Ishikawa (cell line): ENCODE data around the gene COL4A2.

ENCODE experiments used
- CEBPB ChIP-seq: IDR thresholded peaks from 2 replicates; pipeline ENCODE4 v1.6.1; 2012
- CREB1 ChIP-seq: IDR thresholded peaks from 2 replicates; pipeline ENCODE4 v1.6.1; 2012; ENCODE audit warnings: low read depth
- EGR1 ChIP-seq: IDR thresholded peaks from 2 replicates; pipeline ENCODE4 v1.6.1; 2012
- EP300 ChIP-seq: IDR thresholded peaks from 2 replicates; pipeline ENCODE4 v1.6.1; 2012; ENCODE audit warnings: borderline replicate concordance
- FOXM1 ChIP-seq: IDR thresholded peaks from 2 replicates; pipeline ENCODE4 v1.6.1; 2012; ENCODE audit warnings: low read depth, borderline replicate concordance
- MAX ChIP-seq: IDR thresholded peaks from 2 replicates; pipeline ENCODE4 v1.6.1; 2012
- NFIC ChIP-seq: IDR thresholded peaks from 2 replicates; pipeline ENCODE4 v1.6.1; 2012
- RAD21 ChIP-seq: IDR thresholded peaks from 2 replicates; pipeline ENCODE4 v1.6.1; 2012; ENCODE audit warnings: low read depth
- REST ChIP-seq: IDR thresholded peaks from 2 replicates; pipeline ENCODE4 v1.6.1; 2012; ENCODE audit warnings: low read depth, mild to moderate bottlenecking
- TAF1 ChIP-seq: IDR thresholded peaks from 2 replicates; pipeline ENCODE4 v1.6.1; 2012; ENCODE audit warnings: low read depth, mild to moderate bottlenecking
- TCF12 ChIP-seq: IDR thresholded peaks from 2 replicates; pipeline ENCODE4 v1.6.1; 2012; ENCODE audit warnings: low read depth
- TEAD4 ChIP-seq: IDR thresholded peaks from 2 replicates; pipeline ENCODE4 v1.6.1; 2012
- YY1 ChIP-seq: IDR thresholded peaks from 2 replicates; pipeline ENCODE4 v1.6.1; 2012; ENCODE audit warnings: low read depth
- ZBTB7A ChIP-seq: IDR thresholded peaks from 2 replicates; pipeline ENCODE4 v1.6.1; 2012; ENCODE audit warnings: low read depth
- TF ChIP-seq, protein P1 (sequence below): IDR thresholded peaks from 2 replicates; pipeline ENCODE4 v1.6.1; 2012

Gene COL4A2

DNA sequence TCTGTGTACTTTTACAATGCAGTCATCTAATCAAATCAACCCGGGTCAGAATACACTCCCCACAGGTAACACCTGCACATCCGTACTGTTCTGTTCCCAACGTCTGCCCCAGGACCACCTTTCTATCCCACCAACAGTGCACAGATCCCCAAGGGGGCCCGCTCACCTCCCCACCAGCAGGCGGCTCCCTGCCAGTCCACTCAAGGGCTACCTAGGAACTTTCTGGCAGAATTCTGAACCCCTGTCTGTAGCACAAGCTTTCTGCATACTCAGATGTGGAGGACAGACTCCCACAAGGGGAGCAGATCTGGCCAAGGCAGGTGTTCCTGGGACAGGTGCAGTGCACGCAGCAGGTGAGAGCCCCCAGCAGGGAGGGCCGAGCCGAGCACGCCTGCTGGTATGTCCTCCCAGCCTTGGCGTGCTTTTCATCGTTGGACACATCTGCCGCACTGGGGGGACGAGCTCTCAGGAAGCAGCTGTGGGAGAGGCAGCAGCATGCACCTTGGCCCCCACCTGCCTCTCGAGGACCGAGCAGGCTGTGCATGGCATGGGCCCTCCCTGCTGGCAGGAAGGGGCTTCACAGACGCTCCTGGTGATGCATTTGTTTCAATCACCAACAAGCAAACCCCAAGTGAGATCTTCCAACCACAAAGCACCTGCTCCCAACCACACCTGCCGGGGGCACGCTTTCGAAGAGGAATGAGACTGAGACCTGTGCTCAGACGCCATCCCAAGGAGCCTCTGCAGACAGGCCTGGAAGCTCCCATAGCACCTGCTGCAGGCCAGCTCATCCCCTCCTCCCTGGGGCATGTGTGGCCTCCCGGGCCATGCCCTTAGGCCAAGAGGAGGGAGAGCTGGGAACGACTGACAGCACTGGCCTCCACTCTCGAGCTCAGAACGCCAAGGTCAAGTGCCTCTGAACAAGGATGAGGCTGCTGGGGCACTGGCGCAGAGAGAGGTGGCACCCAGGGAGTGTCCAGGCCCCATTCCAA lies 218.5 kb downstream of the COL4A2 start:
- TF ChIP-seq EGR1, result no peak
- no peak for TF ChIP-seq RAD21
- no peak for TF ChIP-seq REST
- TF ChIP-seq TCF12, result peak; percentile 94
- peak; percentile 44; the same call in 1 of the 2 replicates for TF ChIP-seq TEAD4
- no peak for TF ChIP-seq FOXM1
- TF ChIP-seq EP300, result peak; percentile 68; the same call in 1 of the 2 replicates
- TF ChIP-seq CREB1, result no peak
- peak; percentile 11; the same call in 1 of the 2 replicates for TF ChIP-seq YY1
- TF ChIP-seq NFIC, result peak; percentile 22; the same call in 1 of the 2 replicates
- no peak for TF ChIP-seq TAF1
- TF ChIP-seq MAX, result peak; percentile 78
- no peak for TF ChIP-seq CEBPB
- no peak for TF ChIP-seq ZBTB7A
- TF ChIP-seq, protein P1, sequence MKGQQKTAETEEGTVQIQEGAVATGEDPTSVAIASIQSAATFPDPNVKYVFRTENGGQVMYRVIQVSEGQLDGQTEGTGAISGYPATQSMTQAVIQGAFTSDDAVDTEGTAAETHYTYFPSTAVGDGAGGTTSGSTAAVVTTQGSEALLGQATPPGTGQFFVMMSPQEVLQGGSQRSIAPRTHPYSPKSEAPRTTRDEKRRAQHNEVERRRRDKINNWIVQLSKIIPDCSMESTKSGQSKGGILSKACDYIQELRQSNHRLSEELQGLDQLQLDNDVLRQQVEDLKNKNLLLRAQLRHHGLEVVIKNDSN, result no peak

- TF ChIP-seq EGR1, result no peak
- no peak for TF ChIP-seq NFIC
- no peak for TF ChIP-seq TCF12
- TF ChIP-seq RAD21, result no peak
- TF ChIP-seq, protein P1, result no peak
- no peak for TF ChIP-seq YY1
- TF ChIP-seq FOXM1, result no peak
- no peak for TF ChIP-seq REST
- no peak for TF ChIP-seq EP300
- TF ChIP-seq TAF1, result no peak
- TF ChIP-seq MAX, result no peak
- TF ChIP-seq TEAD4, result no peak
- TF ChIP-seq ZBTB7A, result no peak
- no peak for TF ChIP-seq CEBPB
- TF ChIP-seq CREB1, result no peak
Observed at GRCh38 chr13:110528371-110528770, 221.3 kb downstream of the COL4A2 start.

GRCh38 chr13:110528911-110529310 lies 221.8 kb downstream of the COL4A2 start:
- no peak for TF ChIP-seq CREB1
- TF ChIP-seq YY1, result no peak
- no peak for TF ChIP-seq NFIC
- no peak for TF ChIP-seq TAF1
- TF ChIP-seq FOXM1, result no peak

DNA sequence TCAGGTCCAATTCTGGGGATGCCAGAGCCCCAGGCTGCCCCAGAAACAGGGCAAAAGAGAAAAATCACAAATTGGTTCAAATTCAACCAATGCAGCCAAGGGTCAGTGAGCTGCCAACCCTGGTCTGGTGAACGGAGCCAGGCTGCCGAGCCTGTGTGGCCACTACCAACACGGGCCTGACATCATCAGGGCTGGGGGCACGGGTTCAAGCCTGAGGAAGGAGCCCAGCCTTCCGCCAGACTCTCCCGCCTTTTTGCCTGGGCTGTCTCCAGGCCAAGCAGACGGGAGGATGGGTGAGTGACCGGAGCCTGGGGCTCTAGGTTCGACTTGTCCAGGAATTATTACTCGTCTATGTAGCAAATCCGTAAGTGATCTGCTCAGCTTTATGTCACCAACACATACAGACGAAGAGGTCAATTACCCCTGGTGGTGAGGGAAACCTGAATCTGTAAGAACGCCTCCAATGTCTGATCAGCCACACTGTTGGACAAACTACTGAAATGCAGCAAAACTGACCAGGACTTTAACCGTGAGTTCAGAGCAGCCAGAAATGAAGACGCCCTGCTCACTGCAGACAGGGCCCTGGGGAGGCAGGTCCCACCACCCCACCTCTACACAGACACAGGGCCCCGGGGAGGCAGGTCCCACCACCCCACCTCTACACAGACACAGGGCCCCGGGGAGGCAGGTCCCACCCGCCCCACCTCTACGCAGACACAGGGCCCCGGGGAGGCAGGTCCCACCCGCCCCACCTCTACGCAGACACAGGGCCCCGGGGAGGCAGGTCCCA lies 222.6 kb downstream of the COL4A2 start:
- TF ChIP-seq CREB1 (no peak), TAF1 (no peak), REST (no peak), RAD21 (no peak), TEAD4 (no peak), CEBPB (no peak), ZBTB7A (no peak), EGR1 (no peak), YY1 (no peak), NFIC (no peak), EP300 (no peak), TCF12 (no peak), MAX (no peak), FOXM1 (no peak)
- TF ChIP-seq, protein P1, result no peak
